Measurements from ENCODE around the gene PLCZ1.

DNA sequence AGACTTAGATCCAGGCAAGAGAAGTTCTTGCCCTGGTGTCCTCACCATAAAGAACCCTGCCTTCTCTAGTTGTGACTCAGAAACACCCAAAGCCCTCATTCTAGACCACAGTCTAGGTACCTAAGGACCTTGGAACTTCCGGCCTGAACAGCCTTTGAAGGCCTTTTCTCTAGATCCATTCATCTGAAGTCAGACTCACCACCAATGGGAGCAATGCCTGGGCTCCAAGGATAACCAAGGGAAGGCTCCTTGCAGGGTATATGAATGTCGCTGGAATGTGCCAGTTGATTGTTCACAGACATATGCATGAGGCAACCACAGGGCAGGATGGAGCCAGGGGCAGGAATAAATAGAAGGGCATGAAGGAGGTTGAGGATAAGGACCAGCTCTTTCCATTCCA lies 86.3 kb downstream of the PLCZ1 start:
- TF ChIP-seq POLR2A (IDR thresholded peaks at IDR 0.05) (no peak), EP300 (IDR thresholded peaks at IDR 0.05) (no peak)
- TF ChIP-seq, protein P1, sequence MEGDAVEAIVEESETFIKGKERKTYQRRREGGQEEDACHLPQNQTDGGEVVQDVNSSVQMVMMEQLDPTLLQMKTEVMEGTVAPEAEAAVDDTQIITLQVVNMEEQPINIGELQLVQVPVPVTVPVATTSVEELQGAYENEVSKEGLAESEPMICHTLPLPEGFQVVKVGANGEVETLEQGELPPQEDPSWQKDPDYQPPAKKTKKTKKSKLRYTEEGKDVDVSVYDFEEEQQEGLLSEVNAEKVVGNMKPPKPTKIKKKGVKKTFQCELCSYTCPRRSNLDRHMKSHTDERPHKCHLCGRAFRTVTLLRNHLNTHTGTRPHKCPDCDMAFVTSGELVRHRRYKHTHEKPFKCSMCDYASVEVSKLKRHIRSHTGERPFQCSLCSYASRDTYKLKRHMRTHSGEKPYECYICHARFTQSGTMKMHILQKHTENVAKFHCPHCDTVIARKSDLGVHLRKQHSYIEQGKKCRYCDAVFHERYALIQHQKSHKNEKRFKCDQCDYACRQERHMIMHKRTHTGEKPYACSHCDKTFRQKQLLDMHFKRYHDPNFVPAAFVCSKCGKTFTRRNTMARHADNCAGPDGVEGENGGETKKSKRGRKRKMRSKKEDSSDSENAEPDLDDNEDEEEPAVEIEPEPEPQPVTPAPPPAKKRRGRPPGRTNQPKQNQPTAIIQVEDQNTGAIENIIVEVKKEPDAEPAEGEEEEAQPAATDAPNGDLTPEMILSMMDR (IDR thresholded peaks at IDR 0.05): no peak
